NCI-H2081 (cell line): ENCODE data around the gene DEDD2.

Experiments
- DNase-seq, 2 experiments: peaks; one replicate each; lab custom pipeline; 2025; lab: John Stamatoyannopoulos, UW

The DEDD2 gene

GRCh38 chr19:42170715-42171114, 46.8 kb downstream of the DEDD2 start:
- no peak for DNase-seq

GRCh38 chr19:42169486-42170413, 47.7 kb downstream of the DEDD2 start:
- DNase-seq, result no peak

- DNase-seq, result no peak
Observed at GRCh38 chr19:42168206-42168605, 49.3 kb downstream of the DEDD2 start.

DNA sequence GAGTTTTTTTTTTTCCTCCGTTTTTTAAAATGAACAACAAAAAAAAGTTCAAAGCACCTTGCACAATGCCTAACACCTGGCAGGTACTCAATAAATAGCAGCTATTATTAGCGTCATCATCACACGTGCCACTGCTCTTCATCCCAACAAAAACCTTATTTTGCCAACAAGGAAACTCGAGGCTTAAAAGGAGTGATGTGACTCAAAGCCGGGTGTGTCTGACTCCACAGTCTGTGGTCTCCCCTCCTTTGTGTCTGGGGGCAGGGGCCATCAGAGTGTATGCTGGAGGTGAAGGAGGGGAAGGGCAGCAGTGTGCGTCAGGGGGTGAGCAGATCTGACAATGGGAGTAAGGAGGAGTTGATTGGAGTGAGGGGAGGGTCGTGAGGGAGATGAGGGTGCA, 51.2 kb downstream of the DEDD2 start:
- DNase-seq, result peak in 1 of 2 experiments; percentile 4

GRCh38 chr19:42165146-42165545, 52.3 kb downstream of the DEDD2 start:
- no peak for DNase-seq

DNA sequence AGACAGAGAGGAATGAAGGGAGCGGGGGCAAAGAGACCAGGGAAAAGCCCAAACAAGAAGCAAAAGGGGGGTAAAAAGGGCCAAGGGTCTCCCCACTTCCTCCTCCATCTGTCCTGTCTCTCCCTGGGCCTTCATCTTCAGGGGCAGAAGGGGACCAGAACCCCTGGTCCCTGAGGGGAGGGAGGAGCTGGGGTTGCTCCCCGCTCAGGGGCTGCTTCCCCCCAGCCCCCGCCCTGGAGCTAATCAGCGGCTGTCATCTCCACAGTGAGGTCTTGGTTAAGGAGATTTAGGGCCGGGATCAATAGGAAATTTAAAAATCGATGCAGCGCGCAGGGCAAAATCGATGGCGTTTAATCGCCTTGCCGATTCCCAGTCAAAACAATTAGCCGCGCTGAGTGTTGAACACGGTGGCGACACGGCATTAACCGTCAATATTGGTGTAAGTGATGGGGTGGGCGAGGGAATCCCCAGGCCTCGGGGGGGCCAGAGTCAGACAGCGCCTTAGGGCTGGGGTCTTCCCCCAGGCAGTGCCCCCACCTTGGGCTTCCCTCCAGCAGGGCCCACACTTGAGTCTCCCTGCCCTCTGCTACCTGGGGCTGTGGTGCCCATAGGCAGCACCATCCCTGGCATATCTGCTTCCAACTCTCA, 55.7 kb downstream of the DEDD2 start:
- no peak for DNase-seq

GRCh38 chr19:42159942-42160341, 57.5 kb downstream of the DEDD2 start:
- no peak for DNase-seq

DNA sequence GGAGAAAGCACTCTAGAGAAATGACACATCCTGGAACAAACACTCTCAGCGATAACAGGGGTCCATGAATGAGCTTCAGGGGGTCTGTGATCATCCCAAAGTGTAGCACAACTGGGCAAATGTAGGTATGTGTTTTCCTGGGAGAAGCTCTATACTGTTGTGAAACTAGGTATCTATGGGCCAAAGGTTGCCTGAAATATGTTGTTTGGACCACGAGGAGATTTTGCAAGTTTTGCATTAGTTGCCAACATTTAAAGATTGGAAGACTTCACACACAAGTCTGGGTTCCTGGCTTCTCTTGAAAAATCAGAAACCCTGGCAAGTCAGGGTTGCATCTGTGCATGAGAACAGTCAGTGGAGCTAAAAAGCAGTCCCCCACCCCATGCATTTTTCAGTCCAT, 58.6 kb downstream of the DEDD2 start:
- DNase-seq, result no peak

- DNase-seq, result no peak
Observed at GRCh38 chr19:42156571-42156970, 60.9 kb downstream of the DEDD2 start.

GRCh38 chr19:42155796-42156195, 61.7 kb downstream of the DEDD2 start:
- no peak for DNase-seq

GRCh38 chr19:42154471-42155323, 62.8 kb downstream of the DEDD2 start:
- peak in 1 of 2 experiments; percentile 22 for DNase-seq

GRCh38 chr19:42153672-42154433, 63.6 kb downstream of the DEDD2 start:
- DNase-seq, result no peak

DNA sequence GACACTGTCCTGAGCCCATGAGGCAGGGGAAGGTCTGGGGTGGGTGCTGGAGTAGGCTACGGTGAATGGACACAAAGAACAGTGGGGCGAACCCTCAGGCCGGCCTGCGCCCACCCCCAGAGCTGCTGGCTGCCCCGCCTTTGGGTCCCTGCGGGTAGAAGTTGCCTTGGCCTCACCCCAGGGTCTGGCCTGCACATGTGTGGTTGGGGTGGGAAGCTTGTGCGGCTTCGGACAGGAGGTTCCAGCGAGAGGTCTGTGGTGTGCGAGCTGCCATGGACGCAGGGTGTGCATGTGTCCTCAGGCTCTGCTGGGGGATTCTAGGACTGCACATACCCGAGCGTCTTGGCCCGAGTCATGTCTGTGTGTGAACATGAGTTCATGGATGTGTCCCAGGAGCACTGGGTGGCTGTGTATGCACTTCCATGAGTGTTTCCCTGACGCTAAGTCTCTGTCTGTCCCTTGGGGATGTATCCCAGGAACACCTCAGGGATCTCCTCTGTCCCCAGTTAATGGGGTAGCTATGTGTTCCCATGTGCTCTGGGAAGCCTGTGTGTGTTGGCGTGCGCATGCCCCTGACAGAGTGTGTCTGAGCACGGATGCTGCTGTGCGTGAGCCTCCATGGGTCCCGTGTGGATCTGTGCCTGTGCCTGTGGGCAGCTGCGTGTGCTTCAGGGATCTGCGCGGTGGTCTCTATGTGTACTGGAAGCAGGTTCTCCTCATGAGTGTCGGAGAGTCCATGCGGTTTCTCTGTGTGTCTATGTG, 64.4 kb downstream of the DEDD2 start:
- DNase-seq, result no peak

DNA sequence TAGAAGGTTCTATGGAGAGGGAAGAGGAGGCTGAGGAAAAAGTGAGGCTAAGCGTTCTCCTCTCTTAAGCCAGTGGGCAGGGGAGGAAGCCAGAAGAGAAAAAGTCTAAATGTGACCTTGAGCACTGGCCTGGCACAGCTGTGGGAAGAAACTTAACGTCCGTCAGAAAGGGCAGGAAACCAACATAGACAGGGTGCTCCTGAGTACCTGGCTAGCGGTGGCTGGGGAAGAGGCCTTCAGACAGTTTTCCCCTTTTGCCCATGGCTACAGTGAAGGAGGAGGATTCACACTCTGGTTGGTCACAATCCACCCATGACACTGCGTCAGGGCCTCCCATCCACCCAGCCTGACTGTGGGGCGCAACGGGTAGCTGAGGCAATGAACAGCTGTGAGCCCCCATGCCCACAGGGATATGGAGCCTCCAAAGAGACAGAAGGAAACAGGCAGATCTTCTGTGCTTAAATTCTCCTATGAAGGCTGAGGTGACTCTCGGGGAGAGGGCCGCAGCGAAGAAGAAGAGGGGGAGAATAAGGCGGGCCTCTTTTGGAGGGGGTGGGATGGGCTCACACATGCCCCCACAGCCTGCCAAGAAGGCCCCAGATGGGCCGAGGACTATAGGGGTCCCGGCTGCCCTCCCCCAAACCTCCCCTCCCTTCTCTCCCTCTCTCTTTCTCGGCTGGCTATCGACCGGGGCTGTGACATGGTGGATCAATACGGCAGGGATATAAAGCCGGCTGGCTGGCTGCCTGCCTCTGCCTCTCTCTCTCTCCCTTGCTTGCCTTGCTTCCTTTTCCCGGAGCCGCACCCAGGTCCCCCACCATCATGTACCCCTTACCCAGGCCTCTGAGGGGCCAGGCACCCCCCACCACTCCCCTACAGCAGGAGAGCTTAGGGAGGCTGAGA, 65.4 kb downstream of the DEDD2 start:
- DNase-seq, result no peak

GRCh38 chr19:42150911-42151361, 66.5 kb downstream of the DEDD2 start:
- DNase-seq, result no peak

- no peak for DNase-seq
Observed at GRCh38 chr19:42150364-42150763, 67.1 kb downstream of the DEDD2 start.

DNA sequence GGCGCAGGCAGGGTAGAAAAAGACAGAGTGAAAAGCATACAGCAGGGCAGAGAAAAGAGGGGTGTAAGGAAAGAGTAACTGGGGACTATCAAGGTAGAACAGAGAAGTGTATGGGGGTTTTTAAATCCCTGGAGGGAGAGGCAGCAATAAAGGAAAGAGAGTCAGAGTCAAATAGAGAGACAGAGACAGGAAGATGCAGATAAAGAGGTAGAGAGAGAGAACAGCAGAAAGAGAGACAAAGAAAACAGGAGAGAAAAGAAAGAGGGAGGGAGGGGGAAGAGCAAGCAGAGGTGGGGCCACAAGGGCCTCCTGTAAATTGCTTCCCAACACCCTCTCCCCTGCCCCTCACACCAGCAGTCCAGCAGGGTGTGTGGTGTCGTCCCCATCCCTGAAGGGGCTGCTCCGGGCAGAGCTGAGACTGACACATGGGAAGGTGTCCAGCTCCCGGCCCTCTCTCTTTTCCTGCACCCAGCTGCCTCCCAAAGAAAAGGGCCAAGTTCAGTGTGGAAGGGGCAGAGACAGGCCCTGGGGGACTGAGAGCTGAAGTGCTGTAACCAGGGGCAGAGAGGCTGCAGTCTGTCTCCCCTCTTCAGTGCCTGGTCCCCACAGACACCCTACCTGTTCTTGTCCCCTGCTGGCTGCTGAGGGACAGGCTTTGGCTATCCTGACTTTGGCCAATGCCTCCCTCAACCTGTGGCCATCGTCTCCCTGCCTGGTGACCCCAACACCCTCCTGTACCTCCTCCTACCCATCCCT, 67.9 kb downstream of the DEDD2 start:
- no peak for DNase-seq
